LNCaP clone FGC (cell line): ENCODE results near the gene ACOT7.
A peak's percentile ranks its signal among the peaks of the same experiment; 100 is the strongest.

ENCODE experiments used
- DNase-seq: peaks from one replicate; pipeline ENCODE4 v3.0.0-alpha.2; 2011; ENCODE audit warnings: low read depth
- H3K4me3 ChIP-seq: 2 replicates; pipeline ENCODE4 v1.5.1; 2011; ENCODE audit warnings: mild to moderate bottlenecking, low read depth, low read length, control low read depth
- TF ChIP-seq, protein P1 (sequence below): IDR thresholded peaks from 2 replicates; pipeline ENCODE4 v1.5.1; 2012; ENCODE audit warnings: mild to moderate bottlenecking; ENCODE audit not compliant: control insufficient read depth, insufficient read depth; ENCODE audit errors: extremely low read depth

The ACOT7 gene

GRCh38 chr1:6420454-6421042 lies 27.0 kb upstream of the ACOT7 start:
- H3K4me3 ChIP-seq: no peak overlapping the region
- TF ChIP-seq, protein P1, sequence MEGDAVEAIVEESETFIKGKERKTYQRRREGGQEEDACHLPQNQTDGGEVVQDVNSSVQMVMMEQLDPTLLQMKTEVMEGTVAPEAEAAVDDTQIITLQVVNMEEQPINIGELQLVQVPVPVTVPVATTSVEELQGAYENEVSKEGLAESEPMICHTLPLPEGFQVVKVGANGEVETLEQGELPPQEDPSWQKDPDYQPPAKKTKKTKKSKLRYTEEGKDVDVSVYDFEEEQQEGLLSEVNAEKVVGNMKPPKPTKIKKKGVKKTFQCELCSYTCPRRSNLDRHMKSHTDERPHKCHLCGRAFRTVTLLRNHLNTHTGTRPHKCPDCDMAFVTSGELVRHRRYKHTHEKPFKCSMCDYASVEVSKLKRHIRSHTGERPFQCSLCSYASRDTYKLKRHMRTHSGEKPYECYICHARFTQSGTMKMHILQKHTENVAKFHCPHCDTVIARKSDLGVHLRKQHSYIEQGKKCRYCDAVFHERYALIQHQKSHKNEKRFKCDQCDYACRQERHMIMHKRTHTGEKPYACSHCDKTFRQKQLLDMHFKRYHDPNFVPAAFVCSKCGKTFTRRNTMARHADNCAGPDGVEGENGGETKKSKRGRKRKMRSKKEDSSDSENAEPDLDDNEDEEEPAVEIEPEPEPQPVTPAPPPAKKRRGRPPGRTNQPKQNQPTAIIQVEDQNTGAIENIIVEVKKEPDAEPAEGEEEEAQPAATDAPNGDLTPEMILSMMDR: no peak
- DNase-seq: no peak

- H3K4me3 ChIP-seq: peak within 1 kb of the TSS; percentile 48
- TF ChIP-seq, protein P1: no peak
- no peak for DNase-seq
Observed at GRCh38 chr1:6419804-6420453, 26.4 kb upstream of the ACOT7 start, which contains the start of gene HES2. HES2 (minus strand) TSS chr1:6419919; CDS start chr1:6419820, 99 bp downstream.

DNA sequence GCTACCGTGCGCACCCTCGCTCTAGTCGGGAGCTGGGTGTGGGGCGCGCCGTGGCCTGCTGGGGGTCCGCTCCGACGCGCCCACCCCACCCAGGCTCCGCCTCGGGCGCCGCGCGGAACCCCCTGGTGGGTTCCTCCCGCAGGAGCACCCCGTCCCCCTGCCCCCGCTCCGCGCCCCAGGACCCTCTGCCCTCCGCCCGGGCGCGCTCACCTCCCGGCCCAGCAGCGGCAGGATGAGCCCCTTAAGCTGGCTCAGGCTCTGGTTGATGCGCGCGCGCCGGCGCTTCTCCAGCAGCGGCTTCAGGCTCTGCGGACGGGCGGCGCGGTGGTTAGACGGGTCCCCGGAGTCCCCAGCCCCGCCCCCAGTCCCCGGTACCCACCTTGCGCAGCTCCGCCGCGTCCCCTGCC lies 25.8 kb upstream of the ACOT7 start:
- DNase-seq: no peak
- H3K4me3 ChIP-seq: peak overlapping the region; percentile 48
- TF ChIP-seq, protein P1: no peak

GRCh38 chr1:6418668-6419396 lies 25.3 kb upstream of the ACOT7 start:
- TF ChIP-seq, protein P1: no peak
- DNase-seq: no peak
- H3K4me3 ChIP-seq: peak overlapping the region; percentile 48

GRCh38 chr1:6417961-6418667 lies 24.5 kb upstream of the ACOT7 start:
- no peak for DNase-seq
- TF ChIP-seq, protein P1: no peak
- no peak overlapping the region for H3K4me3 ChIP-seq

- no peak for DNase-seq
- no peak overlapping the region for H3K4me3 ChIP-seq
- TF ChIP-seq, protein P1: no peak
Observed at GRCh38 chr1:6416906-6417305, 23.3 kb upstream of the ACOT7 start.
